Naive thymus-derived CD4-positive, alpha-beta T cell (primary cell): ENCODE data around the gene DNMT3A. TPM values are rescaled to one million over a fixed set of nuclear protein-coding genes. Genes with fewer than 3 reads are reported as not detected.

ENCODE experiments used
- ATAC-seq: fragments of 150-1000 bp; cut with Tn5 transposase; 2 replicates; pipeline ENCODE4 v1.10.0; 2021; ENCODE audit warnings: mild to moderate bottlenecking, moderate library complexity
- CTCF ChIA-PET: fragments of 350-600 bp; sonication (Branson Sonifier 250); formaldehyde crosslinking; loops from one replicate; lab custom pipeline; 2021; ENCODE audit warnings: antibody characterized with exemption; lab: Charles Lee
- POLR2A ChIA-PET: fragments of 350-600 bp; sonication (Branson Sonifier 250); formaldehyde crosslinking; loops from one replicate; lab custom pipeline; 2021; ENCODE audit warnings: antibody characterized with exemption, inconsistent platforms; lab: Charles Lee
- DNase-seq, 9 donors: peaks; one replicate each; pipeline versions ENCODE4 v3.0.0 to v3.0.0-alpha.2; 2020 to 2022; ENCODE audit warnings: mixed read lengths in 1 of 9
- H3K27ac ChIP-seq: one replicate; pipeline ENCODE4 v1.7.0; 2013; ENCODE audit warnings: mild to moderate bottlenecking, low read depth, low read length, moderate library complexity
- H3K27me3 ChIP-seq, 2 donors: one replicate each; pipeline ENCODE4 v1.7.0; 2013; ENCODE audit warnings: low read length in 2 of 2, mild to moderate bottlenecking in 2 of 2, moderate library complexity in 2 of 2; ENCODE audit not compliant: control insufficient read depth in 2 of 2, insufficient read depth in 2 of 2
- H3K36me3 ChIP-seq, 3 experiments: 1 replicate in 2 of 3; 2 replicates in 1 of 3; pipeline ENCODE4 v1.7.0; 2013; ENCODE audit warnings: low read length in 3 of 3, mild to moderate bottlenecking in 3 of 3, moderate library complexity in 1 of 3; ENCODE audit not compliant: insufficient read depth in 3 of 3, control insufficient read depth in 2 of 3
- H3K4me1 ChIP-seq, 2 donors: one replicate each; pipeline ENCODE4 v1.7.0; 2013; ENCODE audit warnings: low read length in 2 of 2, mild to moderate bottlenecking in 2 of 2, moderate library complexity in 1 of 2; ENCODE audit not compliant: control insufficient read depth in 2 of 2, insufficient read depth in 2 of 2
- H3K4me3 ChIP-seq: 2 replicates; pipeline ENCODE4 v1.7.0; 2013; ENCODE audit warnings: mild to moderate bottlenecking, low read length
- H3K9me3 ChIP-seq, 3 experiments: 1 replicate in 2 of 3; 2 replicates in 1 of 3; pipeline ENCODE4 v1.7.0; 2013; ENCODE audit warnings: low read length in 3 of 3; ENCODE audit not compliant: control insufficient read depth in 2 of 3
- H3K27ac Mint-ChIP-seq, 9 donors: one replicate each; pipeline ENCODE4 v1.8.0; 2020 to 2022; ENCODE audit warnings: mixed read lengths in 9 of 9, mild to moderate bottlenecking in 8 of 9, moderate library complexity in 5 of 9, inconsistent platforms in 2 of 9
- H3K27me3 Mint-ChIP-seq, 5 donors: one replicate each; pipeline ENCODE4 v1.8.0; 2021 to 2022; ENCODE audit warnings: mixed read lengths in 5 of 5, mild to moderate bottlenecking in 1 of 5
- H3K36me3 Mint-ChIP-seq, 5 donors: one replicate each; pipeline ENCODE4 v1.8.0; 2020 to 2022; ENCODE audit warnings: mixed read lengths in 5 of 5, mild to moderate bottlenecking in 3 of 5, inconsistent platforms in 1 of 5
- H3K4me1 Mint-ChIP-seq, 7 donors: one replicate each; pipeline ENCODE4 v1.8.0; 2020 to 2022; ENCODE audit warnings: mixed read lengths in 7 of 7, mild to moderate bottlenecking in 3 of 7, inconsistent platforms in 1 of 7
- H3K4me3 Mint-ChIP-seq, 10 donors: one replicate each; pipeline ENCODE4 v1.8.0; 2020 to 2022; ENCODE audit warnings: mild to moderate bottlenecking in 10 of 10, mixed read lengths in 10 of 10, moderate library complexity in 6 of 10, inconsistent platforms in 2 of 10
- H3K9me3 Mint-ChIP-seq, 11 donors: one replicate each; pipeline ENCODE4 v1.8.0; 2020 to 2022; ENCODE audit warnings: mixed read lengths in 11 of 11, mild to moderate bottlenecking in 4 of 11, inconsistent platforms in 1 of 11, moderate library complexity in 1 of 11
- intact Hi-C, 2 donors: fragments of 100-400 bp; cut with micrococcal nuclease; formaldehyde crosslinking; loops; one replicate each; pipeline ENCODE4 v1.15.1; 2023
- polyA plus RNA-seq, 2 donors: library from polyadenylated mRNA; unstranded; fragments of 300-500 nt; fragmentation: Illumina TruSeq; gene quantifications; one replicate each; pipeline ENCODE4 v1.2.3, GENCODE V29; 2021
- total RNA-seq, 6 experiments: library from RNA in 5 of 6; stranded (reverse) in 5 of 6; gene quantifications; 1 replicate in 5 of 6; 2 replicates in 1 of 6; pipeline ENCODE4 v1.2.3 and lab custom pipeline; 2021 to 2026

DNMT3A gene
- total and polyA plus RNA-seq, 7 experiments from 2014 or later, result 19.4 to 117 (median 80.7) TPM

DNA sequence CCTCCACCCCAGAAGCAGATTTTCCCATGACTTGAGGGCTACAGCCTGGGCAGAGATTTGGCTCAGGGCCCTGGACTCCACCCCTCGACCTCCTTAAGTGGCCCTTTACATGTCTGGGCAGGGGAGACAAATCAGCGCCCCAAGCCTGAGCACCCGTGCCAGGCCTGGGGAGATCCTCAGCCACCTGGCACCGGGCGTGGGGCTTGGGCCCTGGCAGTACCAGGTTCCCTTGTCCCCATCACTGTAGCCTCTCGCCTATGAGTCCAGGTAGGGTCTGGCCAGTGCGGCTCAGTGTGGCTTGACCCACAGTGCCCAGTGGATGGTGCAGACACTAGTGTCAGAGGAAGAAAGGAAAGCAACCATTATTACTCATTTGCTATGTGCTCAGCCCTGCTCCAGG lies 22.0 kb upstream of the DNMT3A start:
- H3K27ac Mint-ChIP-seq, result peak overlapping the region in 5 of 9 donors; percentile 3 to 61 (median 32)
- DNase-seq (no peak), ATAC-seq (no peak)
- no peak overlapping the region for H3K4me3 ChIP-seq
- no peaks in the 10 kb centered on the region for H3K27me3 Mint-ChIP-seq
- ChIA-PET CTCF (no interaction called here), POLR2A (no interaction called here)
- intact Hi-C loops, result loop anchor here (2.0 kb wide), 2 partner anchors 49 to 195 kb away; no protein-coding TSS in a partner anchor
- H3K9me3 ChIP-seq, result no peaks in the 10 kb centered on the region
- H3K36me3 ChIP-seq, result no peaks in the 10 kb centered on the region
- H3K36me3 Mint-ChIP-seq, result no peaks in the 10 kb centered on the region
- peaks cover 11 to 32% (median 25%) of the 10 kb centered on the region in 7 donors for H3K4me1 Mint-ChIP-seq
- peak overlapping the region in 8 of 10 donors; percentile 11 to 68 (median 42) for H3K4me3 Mint-ChIP-seq
- no peaks in the 10 kb centered on the region for H3K27me3 ChIP-seq
- peaks cover 0 to 1% (median 0%) of the 10 kb centered on the region in 11 donors for H3K9me3 Mint-ChIP-seq
- peaks cover 3 to 4% of the 10 kb centered on the region in 2 donors for H3K4me1 ChIP-seq
- no peak overlapping the region for H3K27ac ChIP-seq

DNA sequence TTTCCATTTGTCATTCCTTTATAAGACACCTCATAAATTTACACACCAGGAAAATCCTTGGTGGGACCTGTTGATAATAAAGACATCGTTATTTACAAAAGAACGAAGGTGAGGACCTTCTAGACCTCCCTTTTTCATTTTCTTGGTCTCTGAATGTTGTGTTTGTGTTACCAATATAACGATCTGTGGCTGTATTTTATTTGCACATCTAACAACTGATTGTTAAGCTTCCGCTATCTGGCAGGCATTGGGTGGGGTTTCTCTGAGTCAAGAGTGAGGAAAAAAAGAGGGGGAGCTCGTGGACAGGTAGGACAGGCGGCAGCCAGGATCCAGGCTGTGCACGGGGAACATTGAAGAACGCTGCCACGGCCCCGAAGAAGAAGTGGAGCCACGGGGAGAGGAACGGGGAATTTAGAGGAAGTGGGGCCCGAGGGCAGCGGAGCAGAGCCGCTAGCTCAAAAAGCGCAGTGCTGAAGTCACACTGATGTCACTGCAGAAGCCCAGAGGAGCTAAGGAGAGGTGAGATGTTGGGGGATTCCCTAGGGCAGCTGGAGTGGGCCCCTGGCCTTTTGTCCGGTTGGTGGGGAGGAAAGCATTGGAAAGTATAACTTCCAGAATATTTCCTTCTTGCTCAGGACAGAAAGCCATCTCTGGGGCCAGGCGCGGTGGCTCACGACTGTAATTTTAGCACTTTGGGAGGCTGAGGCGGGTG lies 20.9 kb upstream of the DNMT3A start:
- H3K4me1 Mint-ChIP-seq, result peaks cover 11 to 32% (median 25%) of the 10 kb centered on the region in 7 donors
- CTCF ChIA-PET, result interaction anchor here (0.6 to 2.8 kb wide), 26 partner anchors 10 to 866 kb away, joined by 3 to 34 read pairs (median 3); no protein-coding TSS in a partner anchor

DNA sequence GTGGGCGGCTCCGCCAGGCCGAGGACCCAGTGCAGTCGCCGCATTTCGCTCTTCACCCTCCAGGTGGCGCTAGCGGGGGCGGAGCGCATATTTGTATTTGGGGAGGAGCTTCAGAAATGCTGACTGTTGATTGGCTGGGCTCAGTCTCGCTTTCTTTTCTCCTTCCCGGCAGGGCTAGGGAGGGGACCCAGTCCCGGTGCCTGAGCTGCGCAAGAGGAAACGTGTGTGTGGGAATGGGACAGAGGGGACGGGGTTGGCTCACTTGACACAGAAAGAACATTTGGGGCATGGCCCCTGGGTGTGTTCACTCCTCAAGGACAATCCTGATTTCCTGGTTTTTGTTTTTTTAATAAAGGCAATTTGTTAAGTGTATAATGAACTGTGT lies 20.3 kb upstream of the DNMT3A start:
- no peaks in the 10 kb centered on the region for H3K36me3 ChIP-seq
- ChIA-PET CTCF (interaction anchor here (0.7 to 2.8 kb wide), 23 partner anchors 10 to 198 kb away, joined by 3 to 34 read pairs (median 4); no protein-coding TSS in a partner anchor), POLR2A (interaction anchor here (0.5 to 2.8 kb wide), 23 partner anchors 10 to 600 kb away, joined by 3 to 35 read pairs (median 5); partner anchors contain the start of gene DNMT3A)
- peak overlapping the region; percentile 78 for H3K4me3 ChIP-seq
- Mint-ChIP-seq H3K27ac (peak overlapping the region; percentile 84 to 96 (median 92)), H3K9me3 (peaks cover 0 to 2% (median 0%) of the 10 kb centered on the region in 11 donors), H3K4me3 (peak overlapping the region; percentile 83 to 95 (median 89)), H3K4me1 (peaks cover 11 to 32% (median 25%) of the 10 kb centered on the region in 7 donors), H3K27me3 (no peaks in the 10 kb centered on the region), H3K36me3 (no peaks in the 10 kb centered on the region)
- intact Hi-C loops, result loop anchor here (1.0 to 2.0 kb wide), 11 partner anchors 15 to 516 kb away; partner anchors contain the start of genes ASXL2 (in 1 of the 2) and DTNB (in 1 of the 2)
- peak; percentile 86 to 99 (median 93) for DNase-seq
- no peaks in the 10 kb centered on the region for H3K27me3 ChIP-seq
- peaks cover 3 to 4% of the 10 kb centered on the region in 2 donors for H3K4me1 ChIP-seq
- peak overlapping the region; percentile 81 for H3K27ac ChIP-seq
- peak; percentile 98 for ATAC-seq
- H3K9me3 ChIP-seq, result no peaks in the 10 kb centered on the region

More for the DNA sequence above, 20.9 kb upstream of the DNMT3A start:
- peak; percentile 33 to 69 (median 56) for DNase-seq
- peak overlapping the region; percentile 84 to 96 (median 92) for H3K27ac Mint-ChIP-seq
- H3K9me3 ChIP-seq, result no peaks in the 10 kb centered on the region
- H3K4me3 Mint-ChIP-seq, result peak overlapping the region; percentile 83 to 95 (median 89)
- no peaks in the 10 kb centered on the region for H3K36me3 ChIP-seq
- intact Hi-C loops, result loop anchor here (1.0 to 2.0 kb wide), 11 partner anchors 15 to 516 kb away; partner anchors contain the start of genes ASXL2 (in 1 of the 2) and DTNB (in 1 of the 2)
- no peaks in the 10 kb centered on the region for H3K36me3 Mint-ChIP-seq
- peak overlapping the region; percentile 81 for H3K27ac ChIP-seq
- no peaks in the 10 kb centered on the region for H3K27me3 Mint-ChIP-seq
- H3K4me1 ChIP-seq, result peaks cover 3 to 4% of the 10 kb centered on the region in 2 donors
- no peaks in the 10 kb centered on the region for H3K27me3 ChIP-seq
- peak; percentile 74 for ATAC-seq
- peaks cover 0 to 2% (median 0%) of the 10 kb centered on the region in 11 donors for H3K9me3 Mint-ChIP-seq
- H3K4me3 ChIP-seq, result peak overlapping the region; percentile 78
- POLR2A ChIA-PET, result interaction anchor here (0.5 to 2.8 kb wide), 20 partner anchors 10 to 158 kb away, joined by 3 to 35 read pairs (median 6); partner anchors contain the start of gene DNMT3A

DNA sequence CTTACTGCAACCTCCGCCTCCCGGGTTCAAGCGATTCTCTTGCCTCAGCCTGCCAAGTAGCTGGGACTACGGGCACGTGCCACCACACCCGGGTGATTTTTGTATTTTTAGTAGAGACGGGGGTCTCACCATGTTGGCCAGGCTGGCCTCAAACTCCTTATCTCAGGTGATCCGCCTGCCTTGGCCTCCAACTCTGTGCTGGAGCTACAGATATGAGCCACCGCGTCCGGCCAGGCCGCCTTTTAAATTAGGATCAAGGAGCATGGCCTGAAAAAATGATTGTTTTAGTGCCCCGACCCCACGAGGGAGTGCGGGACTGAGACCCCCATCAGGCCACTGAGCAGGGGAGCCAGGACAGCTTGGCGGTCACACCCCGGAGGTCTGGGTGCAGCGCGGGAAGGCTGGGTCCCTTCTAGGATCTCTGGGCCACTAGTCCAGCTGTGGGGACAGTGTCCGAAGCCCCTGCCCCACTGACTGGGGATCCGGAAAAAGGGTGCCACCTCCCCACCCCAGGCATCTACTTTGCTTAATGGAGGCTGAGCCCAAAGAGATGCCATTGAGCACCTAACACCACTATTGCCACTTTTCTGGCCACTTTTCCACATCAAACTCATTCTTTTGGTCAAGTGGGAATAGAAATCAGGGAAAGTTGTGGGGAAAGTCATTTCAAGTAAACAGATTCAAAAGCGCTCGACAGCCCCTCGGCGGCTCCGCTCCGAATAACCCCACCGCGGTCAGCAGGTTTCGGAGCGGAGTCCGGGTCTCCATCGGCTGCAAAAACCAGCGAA lies 19.7 kb upstream of the DNMT3A start:
- no peak for ATAC-seq
- Histone ChIP-seq H3K27ac (peak overlapping the region; percentile 81), H3K27me3 (no peaks in the 10 kb centered on the region), H3K4me3 (peak overlapping the region; percentile 78), H3K4me1 (peaks cover 3 to 4% of the 10 kb centered on the region in 2 donors), H3K36me3 (no peaks in the 10 kb centered on the region), H3K9me3 (no peaks in the 10 kb centered on the region)
- no peaks in the 10 kb centered on the region for H3K36me3 Mint-ChIP-seq
- intact Hi-C loops, result loop anchor here (1.0 to 2.0 kb wide), 11 partner anchors 16 to 517 kb away; partner anchors contain the start of genes ASXL2 (in 1 of the 2) and DTNB (in 1 of the 2)
- peaks cover 11 to 32% (median 25%) of the 10 kb centered on the region in 7 donors for H3K4me1 Mint-ChIP-seq
- H3K27ac Mint-ChIP-seq, result peak overlapping the region in 7 of 9 donors; percentile 6 to 96 (median 92)
- peak overlapping the region; percentile 83 to 95 (median 89) for H3K4me3 Mint-ChIP-seq
- no peaks in the 10 kb centered on the region for H3K27me3 Mint-ChIP-seq
- ChIA-PET POLR2A (interaction anchor here (0.5 to 2.8 kb wide), 20 partner anchors 11 to 601 kb away, joined by 3 to 35 read pairs (median 6); no protein-coding TSS in a partner anchor), CTCF (interaction anchor here (0.6 to 2.8 kb wide), 17 partner anchors 9 to 118 kb away, joined by 3 to 34 read pairs (median 4); no protein-coding TSS in a partner anchor)
- peaks cover 0 to 2% (median 0%) of the 10 kb centered on the region in 11 donors for H3K9me3 Mint-ChIP-seq
- DNase-seq, result no peak

DNA sequence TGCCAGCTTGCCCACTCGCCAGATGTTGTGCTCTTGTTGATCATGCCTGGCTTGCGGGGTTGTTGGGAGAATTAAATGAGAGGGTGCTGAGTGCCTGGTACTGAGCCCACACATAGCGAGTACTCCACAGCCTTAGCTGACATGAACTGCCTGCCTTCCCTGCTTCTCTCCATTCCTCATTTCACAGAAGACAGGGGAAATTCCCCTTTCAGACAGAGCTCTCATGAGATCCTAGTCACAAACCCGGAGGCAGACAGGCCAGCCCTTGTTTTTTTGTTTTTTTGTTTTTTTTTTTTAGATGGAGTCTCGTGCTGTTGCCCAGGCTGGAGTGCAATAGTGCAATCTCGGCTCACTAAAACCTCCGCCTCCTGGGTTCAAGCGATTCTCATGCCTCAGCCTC lies 17.1 kb upstream of the DNMT3A start:
- Histone ChIP-seq H3K27ac (no peak overlapping the region), H3K4me3 (no peak overlapping the region), H3K27me3 (no peaks in the 10 kb centered on the region), H3K9me3 (no peaks in the 10 kb centered on the region), H3K36me3 (no peaks in the 10 kb centered on the region), H3K4me1 (peaks cover 3 to 4% of the 10 kb centered on the region in 2 donors)
- Mint-ChIP-seq H3K4me3 (no peak overlapping the region), H3K36me3 (no peaks in the 10 kb centered on the region), H3K27me3 (peaks cover 0 to 3% (median 0%) of the 10 kb centered on the region in 5 donors), H3K9me3 (peaks cover 0 to 2% (median 0%) of the 10 kb centered on the region in 11 donors), H3K27ac (no peak overlapping the region), H3K4me1 (peaks cover 7 to 21% (median 16%) of the 10 kb centered on the region in 7 donors)
- intact Hi-C loops, result no loop called here
- no peak for ATAC-seq
- ChIA-PET CTCF (no interaction called here), POLR2A (no interaction called here)
- no peak for DNase-seq
